ENCODE data around the gene CSF2. TPM values are rescaled to one million over a fixed set of nuclear protein-coding genes. Genes with fewer than 3 reads are reported as not detected.

CSF2 gene
- total and polyA plus RNA-seq, 2 donors (not counting 1 experiment from before 2014, with no cell fraction given), result not detected

DNA sequence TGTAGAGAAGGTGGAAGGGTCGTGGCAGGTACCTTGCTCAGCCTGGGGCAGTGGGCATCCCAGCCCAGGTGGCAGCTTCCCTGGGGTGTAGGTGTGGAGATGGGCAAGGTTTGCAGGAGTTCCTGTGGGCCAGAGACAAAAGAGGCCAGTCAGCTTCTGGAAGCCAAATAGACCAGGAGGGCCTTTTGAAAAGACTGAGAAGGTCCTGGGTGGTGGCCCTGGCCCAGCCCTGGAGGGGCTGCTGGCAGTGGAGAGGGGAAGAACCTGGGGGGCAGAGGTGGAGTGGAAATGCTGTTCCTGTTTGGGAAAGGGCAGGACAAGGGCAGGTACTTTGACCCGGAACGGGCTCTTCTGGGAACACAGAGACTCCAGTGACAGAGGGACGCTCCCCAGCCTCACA, 20.1 kb upstream of the CSF2 start:
- Histone ChIP-seq H3K27me3 (replicated peaks in 1 of 4; ENCODE audit: control extremely low read depth in 1 of 4, control insufficient read depth in 3 of 4, insufficient read depth in 4 of 4, low read length in 3 of 4) (peaks cover 0 to 7% (median 0%) of the 10 kb centered on the region in 4 experiments), H3K4me3 (ENCODE audit: control extremely low read depth in 1 of 5, extremely low read depth in 1 of 5, insufficient read depth in 1 of 5, low read depth in 2 of 5, low read length in 4 of 5) (no peak overlapping the region), H3K9ac (ENCODE audit: low read length) (no peak overlapping the region), H3K9me3 (ENCODE audit: control extremely low read depth in 1 of 3, control insufficient read depth in 2 of 3, insufficient read depth in 1 of 3, low read length in 2 of 3) (no peaks in the 10 kb centered on the region), H3K4me1 (ENCODE audit: control insufficient read depth in 2 of 2, insufficient read depth in 2 of 2, low read length in 2 of 2) (no peaks in the 10 kb centered on the region), H3K79me2 (ENCODE audit: control insufficient read depth, insufficient read depth, low read length) (no peaks in the 10 kb centered on the region), H3K4me2 (replicated peaks; ENCODE audit: low read depth, low read length, poor library complexity, severe bottlenecking) (no peak overlapping the region), H3K27ac (ENCODE audit: low read length in 2 of 2) (no peak overlapping the region), H3K36me3 (replicated peaks in 1 of 2; ENCODE audit: control extremely low read depth in 1 of 2, control insufficient read depth in 1 of 2, extremely low read depth in 1 of 2, insufficient read depth in 2 of 2, low read length in 1 of 2) (no peaks in the 10 kb centered on the region), H2AFZ (ENCODE audit: insufficient read depth, low read depth, low read length, poor library complexity, severe bottlenecking) (no peak overlapping the region), H4K20me1 (ENCODE audit: control insufficient read depth, insufficient read depth, low read length, poor library complexity, severe bottlenecking) (no peaks in the 10 kb centered on the region)
- DNase-seq, result no peak
- ATAC-seq (ENCODE audit: low read depth), result no peak
- Mint-ChIP-seq H3K4me3 (no peak overlapping the region), H3K27ac (no peak overlapping the region), H3K4me1 (no peaks in the 10 kb centered on the region), H3K9me3 (ENCODE audit: insufficient read depth) (no peaks in the 10 kb centered on the region), H3K27me3 (peaks cover 3% of the 10 kb centered on the region)
- TF ChIP-seq EZH2 (IDR thresholded peaks at IDR 0.05; ENCODE audit: borderline replicate concordance, insufficient read depth, low read depth, low read length, poor library complexity, severe bottlenecking), result no peak
- TF ChIP-seq, protein P1, sequence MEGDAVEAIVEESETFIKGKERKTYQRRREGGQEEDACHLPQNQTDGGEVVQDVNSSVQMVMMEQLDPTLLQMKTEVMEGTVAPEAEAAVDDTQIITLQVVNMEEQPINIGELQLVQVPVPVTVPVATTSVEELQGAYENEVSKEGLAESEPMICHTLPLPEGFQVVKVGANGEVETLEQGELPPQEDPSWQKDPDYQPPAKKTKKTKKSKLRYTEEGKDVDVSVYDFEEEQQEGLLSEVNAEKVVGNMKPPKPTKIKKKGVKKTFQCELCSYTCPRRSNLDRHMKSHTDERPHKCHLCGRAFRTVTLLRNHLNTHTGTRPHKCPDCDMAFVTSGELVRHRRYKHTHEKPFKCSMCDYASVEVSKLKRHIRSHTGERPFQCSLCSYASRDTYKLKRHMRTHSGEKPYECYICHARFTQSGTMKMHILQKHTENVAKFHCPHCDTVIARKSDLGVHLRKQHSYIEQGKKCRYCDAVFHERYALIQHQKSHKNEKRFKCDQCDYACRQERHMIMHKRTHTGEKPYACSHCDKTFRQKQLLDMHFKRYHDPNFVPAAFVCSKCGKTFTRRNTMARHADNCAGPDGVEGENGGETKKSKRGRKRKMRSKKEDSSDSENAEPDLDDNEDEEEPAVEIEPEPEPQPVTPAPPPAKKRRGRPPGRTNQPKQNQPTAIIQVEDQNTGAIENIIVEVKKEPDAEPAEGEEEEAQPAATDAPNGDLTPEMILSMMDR (IDR thresholded peaks at IDR 0.05), result no peak
- ChIA-PET POLR2A (no interaction called here), CTCF (interaction anchor here (0.7 to 1.7 kb wide), 3 partner anchors 8 to 10 kb away, joined by 3 to 7 read pairs (median 3); no protein-coding TSS in a partner anchor)
- intact Hi-C loops (cut with micrococcal nuclease), result no loop called here
- 80% methylated on average over 1 of the region's 4 CpGs for WGBS (ENCODE audit: insufficient coverage)

DNA sequence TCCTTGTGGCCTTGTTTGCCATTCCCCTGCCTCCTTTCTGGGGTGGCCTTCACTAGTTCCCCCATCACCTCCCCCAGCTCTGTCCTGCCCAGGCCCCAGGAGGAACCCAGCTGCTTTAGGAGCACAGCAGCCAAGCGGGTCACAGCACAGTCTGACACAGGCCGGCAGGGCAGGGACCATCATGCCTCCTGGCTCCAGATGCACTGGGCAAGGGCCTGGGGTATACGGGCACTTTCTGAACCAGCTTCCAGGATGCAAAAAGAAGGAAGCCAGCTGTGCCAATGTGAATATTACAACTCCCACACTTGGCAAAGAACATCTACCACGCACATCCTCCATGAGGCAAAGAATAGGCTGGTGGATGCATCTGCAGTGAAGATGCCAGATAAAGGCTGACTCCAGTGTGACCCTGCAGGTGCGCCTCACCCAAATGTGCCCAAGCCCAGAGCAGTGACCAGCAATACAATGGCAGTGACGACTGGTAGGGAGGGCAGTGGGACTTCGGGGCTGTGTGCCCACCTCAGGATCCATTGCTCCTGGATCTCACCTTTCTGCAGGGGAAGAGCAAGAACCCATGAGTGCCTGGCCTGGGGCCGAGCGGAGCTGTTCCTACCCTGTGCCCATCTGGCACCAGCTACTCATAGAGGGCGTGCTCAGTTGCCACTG, 19.4 kb upstream of the CSF2 start:
- H3K27me3 Mint-ChIP-seq, result peaks cover 3% of the 10 kb centered on the region
- TF ChIP-seq, protein P1 (IDR thresholded peaks at IDR 0.05), result no peak
- no peak for TF ChIP-seq EZH2 (IDR thresholded peaks at IDR 0.05; ENCODE audit: borderline replicate concordance, insufficient read depth, low read depth, low read length, poor library complexity, severe bottlenecking)
- POLR2A ChIA-PET, result no interaction called here
- Histone ChIP-seq H3K9ac (ENCODE audit: low read length) (no peak overlapping the region), H3K4me3 (ENCODE audit: control extremely low read depth in 1 of 5, extremely low read depth in 1 of 5, insufficient read depth in 1 of 5, low read depth in 2 of 5, low read length in 4 of 5) (no peak overlapping the region), H3K36me3 (replicated peaks in 1 of 2; ENCODE audit: control extremely low read depth in 1 of 2, control insufficient read depth in 1 of 2, extremely low read depth in 1 of 2, insufficient read depth in 2 of 2, low read length in 1 of 2) (no peaks in the 10 kb centered on the region), H2AFZ (ENCODE audit: insufficient read depth, low read depth, low read length, poor library complexity, severe bottlenecking) (no peak overlapping the region), H3K4me2 (replicated peaks; ENCODE audit: low read depth, low read length, poor library complexity, severe bottlenecking) (no peak overlapping the region), H3K27me3 (replicated peaks in 1 of 4; ENCODE audit: control extremely low read depth in 1 of 4, control insufficient read depth in 3 of 4, insufficient read depth in 4 of 4, low read length in 3 of 4) (peaks cover 0 to 7% (median 0%) of the 10 kb centered on the region in 4 experiments), H4K20me1 (ENCODE audit: control insufficient read depth, insufficient read depth, low read length, poor library complexity, severe bottlenecking) (no peaks in the 10 kb centered on the region), H3K27ac (ENCODE audit: low read length in 2 of 2) (no peak overlapping the region), H3K4me1 (ENCODE audit: control insufficient read depth in 2 of 2, insufficient read depth in 2 of 2, low read length in 2 of 2) (no peaks in the 10 kb centered on the region), H3K9me3 (ENCODE audit: control extremely low read depth in 1 of 3, control insufficient read depth in 2 of 3, insufficient read depth in 1 of 3, low read length in 2 of 3) (no peaks in the 10 kb centered on the region), H3K79me2 (ENCODE audit: control insufficient read depth, insufficient read depth, low read length) (no peaks in the 10 kb centered on the region)
- H3K27ac Mint-ChIP-seq, result no peak overlapping the region
- no peak overlapping the region for H3K4me3 Mint-ChIP-seq
- H3K4me1 Mint-ChIP-seq, result no peaks in the 10 kb centered on the region
- intact Hi-C loops (cut with micrococcal nuclease), result no loop called here
- whole genome bisulfite sequencing (ENCODE audit: insufficient coverage), result 91% methylated on average over 10 of the region's 10 CpGs
- no peaks in the 10 kb centered on the region for H3K9me3 Mint-ChIP-seq (ENCODE audit: insufficient read depth)
- DNase-seq (no peak), ATAC-seq (ENCODE audit: low read depth) (no peak)
- CTCF ChIA-PET, result interaction anchor here (1.2 to 1.7 kb wide), 2 partner anchors 8 to 10 kb away, joined by 3 to 7 read pairs; no protein-coding TSS in a partner anchor

Data from B cell (primary cell).